HCT116 (cell line): ENCODE data around the gene NRAP.

Experiments used
- CEBPB ChIP-seq: IDR thresholded peaks from 2 replicates; pipeline ENCODE4 v1.6.1; 2012; ENCODE audit warnings: low read depth
- EZH2 ChIP-seq: fragments of 200-600 bp; sonication (generic); IDR thresholded peaks from 2 replicates; pipeline ENCODE4 v1.6.1; 2017; ENCODE audit warnings: antibody characterized with exemption, mixed run types
- EZH2phosphoT487 ChIP-seq: fragments of 200-600 bp; IDR thresholded peaks from 2 replicates; pipeline ENCODE4 v1.6.1; 2018; ENCODE audit warnings: antibody characterized with exemption, borderline replicate concordance
- FOSL1 ChIP-seq: IDR thresholded peaks from 2 replicates; pipeline ENCODE4 v1.6.1; 2012; ENCODE audit warnings: low read depth
- POLR2A ChIP-seq: IDR thresholded peaks from 2 replicates; pipeline ENCODE4 v1.7.0; 2011; ENCODE audit warnings: borderline replicate concordance; ENCODE audit not compliant: insufficient read depth, insufficient read length; ENCODE audit errors: extremely low read depth
- POLR2AphosphoS5 ChIP-seq: IDR thresholded peaks from 2 replicates; pipeline ENCODE4 v1.6.1; 2011; ENCODE audit warnings: mild to moderate bottlenecking, low read depth, low read length, moderate library complexity
- RAD21 ChIP-seq: IDR thresholded peaks from 2 replicates; pipeline ENCODE4 v1.6.1; 2012; ENCODE audit warnings: low read depth, mild to moderate bottlenecking
- SP1 ChIP-seq: IDR thresholded peaks from 2 replicates; pipeline ENCODE4 v1.6.1; 2012; ENCODE audit warnings: low read depth
- TCF7L2 ChIP-seq: IDR thresholded peaks from 2 replicates; pipeline ENCODE4 v1.7.0; 2011; ENCODE audit warnings: borderline replicate concordance, inconsistent platforms; ENCODE audit not compliant: insufficient read depth, insufficient read length; ENCODE audit errors: extremely low read depth
- ZNF274 ChIP-seq: fragments of 200-500 bp; sonication (Bioruptor generic); IDR thresholded peaks from 2 replicates; pipeline ENCODE4 v1.6.1; 2014; ENCODE audit warnings: mild to moderate bottlenecking, low read depth, low read length, inconsistent platforms
- TF ChIP-seq, protein P1 (sequence below), 3 experiments: fragments of 200-600 bp in 1 of 3; sonication (generic) in 1 of 3; IDR thresholded peaks in 2 of 3; conservative IDR thresholded peaks in 1 of 3; 2 replicates each; pipeline ENCODE4 v1.5.1; 2012 to 2017; ENCODE audit warnings: low read depth in 2 of 3, low read length in 2 of 3, antibody characterized with exemption in 1 of 3, borderline replicate concordance in 1 of 3, control low read depth in 1 of 3, mild to moderate bottlenecking in 1 of 3, mixed read lengths in 1 of 3, mixed run types in 1 of 3, moderate library complexity in 1 of 3; ENCODE audit not compliant: insufficient read depth in 1 of 3
- TF ChIP-seq, protein P2 (sequence below): IDR thresholded peaks from 2 replicates; pipeline ENCODE4 v1.6.1; 2012
- TF ChIP-seq, protein P3 (sequence below): IDR thresholded peaks from 2 replicates; pipeline ENCODE4 v1.6.1; 2012; ENCODE audit warnings: low read depth

DNA sequence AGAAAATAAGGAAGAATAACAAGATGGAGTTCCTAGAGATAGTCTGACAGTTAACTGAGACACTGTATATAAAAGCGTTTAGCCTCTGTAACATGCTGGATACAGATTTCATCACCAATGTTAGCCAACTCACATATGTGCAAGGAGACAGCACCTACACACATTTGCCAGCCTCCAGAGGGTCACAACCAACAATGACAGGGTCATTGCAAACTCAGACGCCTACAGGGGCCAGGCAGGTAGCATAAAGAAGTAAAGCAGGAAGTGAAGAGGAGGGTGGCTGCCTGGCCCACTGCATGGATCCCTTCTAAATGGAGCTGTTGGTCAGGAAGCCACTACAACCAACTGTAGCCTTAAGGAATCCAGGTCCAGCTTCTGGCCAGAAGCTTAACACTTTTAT is 50.4 kb downstream of the NRAP start:
- TF ChIP-seq ZNF274 (no peak), POLR2AphosphoS5 (no peak), CEBPB (no peak), EZH2 (no peak), POLR2A (no peak), RAD21 (no peak), TCF7L2 (no peak), EZH2phosphoT487 (no peak), FOSL1 (no peak), SP1 (no peak)
- TF ChIP-seq, protein P1, sequence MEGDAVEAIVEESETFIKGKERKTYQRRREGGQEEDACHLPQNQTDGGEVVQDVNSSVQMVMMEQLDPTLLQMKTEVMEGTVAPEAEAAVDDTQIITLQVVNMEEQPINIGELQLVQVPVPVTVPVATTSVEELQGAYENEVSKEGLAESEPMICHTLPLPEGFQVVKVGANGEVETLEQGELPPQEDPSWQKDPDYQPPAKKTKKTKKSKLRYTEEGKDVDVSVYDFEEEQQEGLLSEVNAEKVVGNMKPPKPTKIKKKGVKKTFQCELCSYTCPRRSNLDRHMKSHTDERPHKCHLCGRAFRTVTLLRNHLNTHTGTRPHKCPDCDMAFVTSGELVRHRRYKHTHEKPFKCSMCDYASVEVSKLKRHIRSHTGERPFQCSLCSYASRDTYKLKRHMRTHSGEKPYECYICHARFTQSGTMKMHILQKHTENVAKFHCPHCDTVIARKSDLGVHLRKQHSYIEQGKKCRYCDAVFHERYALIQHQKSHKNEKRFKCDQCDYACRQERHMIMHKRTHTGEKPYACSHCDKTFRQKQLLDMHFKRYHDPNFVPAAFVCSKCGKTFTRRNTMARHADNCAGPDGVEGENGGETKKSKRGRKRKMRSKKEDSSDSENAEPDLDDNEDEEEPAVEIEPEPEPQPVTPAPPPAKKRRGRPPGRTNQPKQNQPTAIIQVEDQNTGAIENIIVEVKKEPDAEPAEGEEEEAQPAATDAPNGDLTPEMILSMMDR (IDR thresholded peaks at IDR 0.05 in 2 of 3, conservative IDR thresholded peaks at IDR 0.05 in 1 of 3; ENCODE audit: borderline replicate concordance in 1 of 3, insufficient read depth in 1 of 3, low read depth in 2 of 3, low read length in 2 of 3): no peak
- TF ChIP-seq, protein P2, sequence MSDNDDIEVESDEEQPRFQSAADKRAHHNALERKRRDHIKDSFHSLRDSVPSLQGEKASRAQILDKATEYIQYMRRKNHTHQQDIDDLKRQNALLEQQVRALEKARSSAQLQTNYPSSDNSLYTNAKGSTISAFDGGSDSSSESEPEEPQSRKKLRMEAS: no peak
- TF ChIP-seq, protein P3, sequence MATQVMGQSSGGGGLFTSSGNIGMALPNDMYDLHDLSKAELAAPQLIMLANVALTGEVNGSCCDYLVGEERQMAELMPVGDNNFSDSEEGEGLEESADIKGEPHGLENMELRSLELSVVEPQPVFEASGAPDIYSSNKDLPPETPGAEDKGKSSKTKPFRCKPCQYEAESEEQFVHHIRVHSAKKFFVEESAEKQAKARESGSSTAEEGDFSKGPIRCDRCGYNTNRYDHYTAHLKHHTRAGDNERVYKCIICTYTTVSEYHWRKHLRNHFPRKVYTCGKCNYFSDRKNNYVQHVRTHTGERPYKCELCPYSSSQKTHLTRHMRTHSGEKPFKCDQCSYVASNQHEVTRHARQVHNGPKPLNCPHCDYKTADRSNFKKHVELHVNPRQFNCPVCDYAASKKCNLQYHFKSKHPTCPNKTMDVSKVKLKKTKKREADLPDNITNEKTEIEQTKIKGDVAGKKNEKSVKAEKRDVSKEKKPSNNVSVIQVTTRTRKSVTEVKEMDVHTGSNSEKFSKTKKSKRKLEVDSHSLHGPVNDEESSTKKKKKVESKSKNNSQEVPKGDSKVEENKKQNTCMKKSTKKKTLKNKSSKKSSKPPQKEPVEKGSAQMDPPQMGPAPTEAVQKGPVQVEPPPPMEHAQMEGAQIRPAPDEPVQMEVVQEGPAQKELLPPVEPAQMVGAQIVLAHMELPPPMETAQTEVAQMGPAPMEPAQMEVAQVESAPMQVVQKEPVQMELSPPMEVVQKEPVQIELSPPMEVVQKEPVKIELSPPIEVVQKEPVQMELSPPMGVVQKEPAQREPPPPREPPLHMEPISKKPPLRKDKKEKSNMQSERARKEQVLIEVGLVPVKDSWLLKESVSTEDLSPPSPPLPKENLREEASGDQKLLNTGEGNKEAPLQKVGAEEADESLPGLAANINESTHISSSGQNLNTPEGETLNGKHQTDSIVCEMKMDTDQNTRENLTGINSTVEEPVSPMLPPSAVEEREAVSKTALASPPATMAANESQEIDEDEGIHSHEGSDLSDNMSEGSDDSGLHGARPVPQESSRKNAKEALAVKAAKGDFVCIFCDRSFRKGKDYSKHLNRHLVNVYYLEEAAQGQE: no peak
